Measurements from ENCODE around the gene USP17L27.
"Not testable (repeated sequence)": the region's sequence is repeated elsewhere in the genome, so short reads cannot be mapped to it uniquely, and the experiment has no call there.

Gene USP17L27

GRCh38 chr4:9343848-9344247 lies at the start of gene USP17L27:
Gene USP17L27, plus strand, starts transcription at chr4:9344148. Its CDS starts 0 bp downstream, at chr4:9344148.
- not testable (repeated sequence) for DNase-seq (ENCODE audit: low read depth, low spot score); H3K27ac ChIP-seq

- not testable (repeated sequence) for DNase-seq (ENCODE audit: low read depth, low spot score); H3K27ac ChIP-seq
These were observed 19.8 kb upstream of the USP17L27 start for GRCh38 chr4:9324191-9324590.

GRCh38 chr4:9324865-9325264 lies 19.1 kb upstream of the USP17L27 start, which contains the start of gene USP17L24:
Gene USP17L24, plus strand, starts transcription at chr4:9325165. Its CDS starts 0 bp downstream, at chr4:9325165.
- not testable (repeated sequence) for H3K27ac ChIP-seq; DNase-seq (ENCODE audit: low read depth, low spot score)

- DNase-seq (ENCODE audit: low read depth, low spot score); H3K27ac ChIP-seq: not testable (repeated sequence)
These were observed 14.3 kb upstream of the USP17L27 start, which contains the start of gene USP17L25 for GRCh38 chr4:9329611-9330010. Gene USP17L25, plus strand, starts transcription at chr4:9329911. Its CDS starts 0 bp downstream, at chr4:9329911.

- DNase-seq (ENCODE audit: low read depth, low spot score); H3K27ac ChIP-seq: not testable (repeated sequence)
These were observed 9.6 kb upstream of the USP17L27 start, which contains the start of gene USP17L26 for GRCh38 chr4:9334358-9334757. Gene USP17L26, plus strand, starts transcription at chr4:9334658. Its CDS starts 0 bp downstream, at chr4:9334658.

GRCh38 chr4:9339103-9339502 lies 4.8 kb upstream of the USP17L27 start, which contains the start of gene USP17L5:
Gene USP17L5, plus strand, starts transcription at chr4:9339403. Its CDS starts 0 bp downstream, at chr4:9339403.
- not testable (repeated sequence) for DNase-seq (ENCODE audit: low read depth, low spot score); H3K27ac ChIP-seq

GRCh38 chr4:9348593-9348992 lies 4.6 kb downstream of the USP17L27 start, which contains the start of gene USP17L28:
Gene USP17L28, plus strand, starts transcription at chr4:9348893. Its CDS starts 0 bp downstream, at chr4:9348893.
- not testable (repeated sequence) for H3K27ac ChIP-seq; DNase-seq (ENCODE audit: low read depth, low spot score)

- not testable (repeated sequence) for H3K27ac ChIP-seq; DNase-seq (ENCODE audit: low read depth, low spot score)
These were observed 6.9 kb downstream of the USP17L27 start for GRCh38 chr4:9350866-9351265.

GRCh38 chr4:9353338-9353737 lies 9.4 kb downstream of the USP17L27 start, which contains the start of gene USP17L29:
Gene USP17L29, plus strand, starts transcription at chr4:9353638. Its CDS starts 0 bp downstream, at chr4:9353638.
- not testable (repeated sequence) for H3K27ac ChIP-seq; DNase-seq (ENCODE audit: low read depth, low spot score)

- H3K27ac ChIP-seq; DNase-seq (ENCODE audit: low read depth, low spot score): not testable (repeated sequence)
These were observed 18.9 kb downstream of the USP17L27 start, which contains the start of gene USP17L30 for GRCh38 chr4:9362829-9363228. Gene USP17L30, plus strand, starts transcription at chr4:9363129. Its CDS starts 0 bp downstream, at chr4:9363129.

GRCh38 chr4:9379881-9380280 lies 35.9 kb downstream of the USP17L27 start:
- H3K27ac ChIP-seq; DNase-seq (ENCODE audit: low read depth, low spot score): not testable (repeated sequence)

GRCh38 chr4:9381012-9381534 lies 37.1 kb downstream of the USP17L27 start:
- not testable (repeated sequence) for DNase-seq (ENCODE audit: low read depth, low spot score)

GRCh38 chr4:9384126-9384525 lies 40.2 kb downstream of the USP17L27 start:
- peak; percentile 3 for DNase-seq (ENCODE audit: low read depth, low spot score)
- H3K27ac ChIP-seq, result no peak overlapping the region

More at GRCh38 chr4:9381012-9381534, 37.1 kb downstream of the USP17L27 start:
- not testable (repeated sequence) for H3K27ac ChIP-seq

- DNase-seq (ENCODE audit: low read depth, low spot score); H3K27ac ChIP-seq: not testable (repeated sequence)
These were observed 45.1 kb downstream of the USP17L27 start for GRCh38 chr4:9389001-9389400.

Measured in epithelial cell of prostate (primary cell).